Osteocyte (in vitro differentiated cells): ENCODE data around the gene ENOX1. TPM values are rescaled to one million over a fixed set of nuclear protein-coding genes. Genes with fewer than 3 reads are reported as not detected.

ENCODE experiments used
- DNase-seq: peaks from one replicate; pipeline ENCODE4 v3.0.0; 2021; ENCODE audit warnings: mixed read lengths; ENCODE audit not compliant: unreplicated experiment; ENCODE audit errors: extremely low spot score
- H3K27ac Mint-ChIP-seq: one replicate; pipeline ENCODE4 v1.8.0; 2021; ENCODE audit warnings: mild to moderate bottlenecking, mixed read lengths; ENCODE audit not compliant: unreplicated experiment
- H3K27me3 Mint-ChIP-seq: one replicate; pipeline ENCODE4 v1.8.0; 2021; ENCODE audit warnings: mixed read lengths; ENCODE audit not compliant: unreplicated experiment
- H3K36me3 Mint-ChIP-seq: one replicate; pipeline ENCODE4 v1.8.0; 2021; ENCODE audit warnings: mixed read lengths; ENCODE audit not compliant: unreplicated experiment
- H3K4me1 Mint-ChIP-seq: one replicate; pipeline ENCODE4 v1.8.0; 2021; ENCODE audit warnings: mixed read lengths; ENCODE audit not compliant: unreplicated experiment
- H3K4me3 Mint-ChIP-seq: one replicate; pipeline ENCODE4 v1.8.0; 2021; ENCODE audit warnings: mild to moderate bottlenecking, moderate library complexity, mixed read lengths; ENCODE audit not compliant: unreplicated experiment
- H3K9me3 Mint-ChIP-seq: one replicate; pipeline ENCODE4 v1.8.0; 2021; ENCODE audit warnings: mixed read lengths; ENCODE audit not compliant: unreplicated experiment
- CTCF ChIP-seq: fragments of 200-600 bp; sonication (generic); IDR thresholded peaks from 2 replicates; pipeline ENCODE4 v1.5.0; 2021; ENCODE audit warnings: antibody characterized with exemption, mild to moderate bottlenecking, moderate library complexity
- total RNA-seq: library from RNA; stranded (reverse); gene quantifications from 2 replicates; pipeline ENCODE4 v1.2.1, GENCODE V29; 2021

The ENOX1 gene
- total RNA-seq, 1 donor from 2014 or later: 5.9 TPM

- Mint-ChIP-seq H3K27ac (peak overlapping the region; percentile 57), H3K4me1 (peaks cover 33% of the 10 kb centered on the region), H3K36me3 (peaks cover 3% of the 10 kb centered on the region), H3K4me3 (peak overlapping the region; percentile 8), H3K9me3 (no peaks in the 10 kb centered on the region), H3K27me3 (no peaks in the 10 kb centered on the region)
- TF ChIP-seq CTCF: no peak
- no peak for DNase-seq
These were observed 308.6 kb downstream of the ENOX1 start for GRCh38 chr13:43478211-43478610.

GRCh38 chr13:43475140-43475539, 311.6 kb downstream of the ENOX1 start:
- DNase-seq: no peak
- no peak overlapping the region for H3K27ac Mint-ChIP-seq
- no peak for TF ChIP-seq CTCF
- H3K4me1 Mint-ChIP-seq: peaks cover 59% of the 10 kb centered on the region
- H3K27me3 Mint-ChIP-seq: no peaks in the 10 kb centered on the region
- no peak overlapping the region for H3K4me3 Mint-ChIP-seq
- H3K36me3 Mint-ChIP-seq: peaks cover 2% of the 10 kb centered on the region
- H3K9me3 Mint-ChIP-seq: no peaks in the 10 kb centered on the region

GRCh38 chr13:43473437-43473836, 313.3 kb downstream of the ENOX1 start:
- Mint-ChIP-seq H3K4me3 (no peak overlapping the region), H3K4me1 (peaks cover 60% of the 10 kb centered on the region), H3K27me3 (no peaks in the 10 kb centered on the region), H3K36me3 (peaks cover 2% of the 10 kb centered on the region), H3K9me3 (no peaks in the 10 kb centered on the region), H3K27ac (no peak overlapping the region)
- DNase-seq: no peak
- no peak for TF ChIP-seq CTCF

- Mint-ChIP-seq H3K36me3 (peaks cover 2% of the 10 kb centered on the region), H3K27me3 (no peaks in the 10 kb centered on the region), H3K9me3 (no peaks in the 10 kb centered on the region), H3K4me3 (no peak overlapping the region), H3K27ac (peak overlapping the region; percentile 20), H3K4me1 (peaks cover 56% of the 10 kb centered on the region)
- no peak for DNase-seq
- TF ChIP-seq CTCF: no peak
These were observed 313.8 kb downstream of the ENOX1 start for GRCh38 chr13:43472980-43473379.

- peaks cover 49% of the 10 kb centered on the region for H3K4me1 Mint-ChIP-seq
- H3K36me3 Mint-ChIP-seq: peaks cover 2% of the 10 kb centered on the region
- TF ChIP-seq CTCF: no peak
- no peak overlapping the region for H3K4me3 Mint-ChIP-seq
- DNase-seq: no peak
- no peaks in the 10 kb centered on the region for H3K9me3 Mint-ChIP-seq
- H3K27ac Mint-ChIP-seq: peak overlapping the region; percentile 20
- H3K27me3 Mint-ChIP-seq: no peaks in the 10 kb centered on the region
These were observed 314.4 kb downstream of the ENOX1 start for GRCh38 chr13:43472339-43472738.
